CD4-positive, alpha-beta T cell treated with Interleukin-21 for 1 hour (primary cell): Measurements from ENCODE around the gene TAC4.

Experiments used
- DNase-seq: peaks from one replicate; pipeline ENCODE4 v3.0.0-alpha.2; 2020

TAC4 gene

DNA sequence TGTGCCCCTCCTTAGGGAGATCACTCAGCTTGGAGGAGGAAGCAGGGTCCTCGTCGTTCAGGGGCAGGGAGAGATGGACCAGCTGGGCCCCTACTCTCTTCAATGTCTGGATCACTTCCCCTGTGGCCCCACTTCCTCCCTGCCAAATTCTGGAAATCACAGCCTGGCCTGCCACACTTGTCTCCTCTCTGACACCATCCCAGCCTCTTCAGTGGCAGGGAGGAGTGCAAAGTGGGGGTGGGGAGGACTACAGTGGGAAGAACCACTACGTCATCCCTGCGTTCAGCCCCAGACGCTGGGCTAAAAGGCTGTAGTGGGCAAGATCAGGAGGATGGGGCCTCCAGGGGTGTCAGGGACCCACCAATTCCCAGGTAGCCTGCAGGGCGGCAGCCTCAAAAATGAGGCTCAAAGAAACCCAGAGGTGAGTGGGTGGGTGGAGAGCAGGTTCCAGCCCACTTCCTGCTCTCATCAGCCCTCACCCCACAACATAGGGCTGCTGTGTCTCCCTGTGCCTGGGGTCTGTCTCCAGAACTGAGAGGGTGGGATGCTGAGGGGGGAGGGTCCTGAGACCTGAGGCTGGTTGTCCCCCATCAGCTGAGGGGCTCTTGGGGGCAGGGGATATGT, 25.0 kb upstream of the TAC4 start:
- no peak for DNase-seq

DNA sequence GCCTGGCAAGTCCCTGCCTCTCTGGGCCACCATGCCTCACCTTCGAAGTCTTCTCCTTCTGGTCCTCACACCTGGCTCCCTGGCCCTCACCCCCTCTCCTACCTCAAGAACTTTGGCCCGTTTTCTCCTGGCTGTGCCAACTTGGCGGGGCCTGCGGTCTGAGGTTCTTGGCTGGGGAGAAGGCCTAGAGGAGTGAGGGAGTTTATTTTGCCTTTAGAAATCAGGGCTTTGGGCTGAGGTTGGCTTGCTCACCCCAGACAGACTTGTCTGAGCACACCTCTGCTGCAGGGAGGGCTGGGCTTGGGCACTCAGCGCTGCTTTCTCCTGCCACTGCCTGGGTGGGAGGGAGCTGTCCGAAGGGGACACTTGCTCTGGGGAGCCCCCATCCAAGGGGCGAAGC, 23.3 kb upstream of the TAC4 start:
- no peak for DNase-seq

DNA sequence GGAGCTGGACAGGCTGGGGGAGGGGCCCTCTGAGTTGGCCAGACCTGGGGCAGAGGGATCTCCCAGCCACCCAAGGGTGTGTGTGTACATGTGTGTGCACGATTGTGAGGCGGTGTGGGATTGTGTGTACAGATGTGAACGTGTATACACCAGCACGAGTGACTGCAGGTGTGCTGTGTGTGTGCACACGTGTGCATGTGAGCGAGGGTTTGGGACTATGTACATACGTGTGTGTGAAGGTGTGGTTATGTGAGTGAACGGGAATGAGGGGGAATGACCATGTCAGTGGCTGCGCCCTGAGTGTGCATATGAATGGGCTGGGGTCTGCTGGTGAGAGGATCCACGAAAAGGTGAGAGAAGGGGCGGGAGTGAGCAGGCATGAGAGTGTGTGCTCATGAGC, 22.4 kb upstream of the TAC4 start:
- DNase-seq: no peak

DNA sequence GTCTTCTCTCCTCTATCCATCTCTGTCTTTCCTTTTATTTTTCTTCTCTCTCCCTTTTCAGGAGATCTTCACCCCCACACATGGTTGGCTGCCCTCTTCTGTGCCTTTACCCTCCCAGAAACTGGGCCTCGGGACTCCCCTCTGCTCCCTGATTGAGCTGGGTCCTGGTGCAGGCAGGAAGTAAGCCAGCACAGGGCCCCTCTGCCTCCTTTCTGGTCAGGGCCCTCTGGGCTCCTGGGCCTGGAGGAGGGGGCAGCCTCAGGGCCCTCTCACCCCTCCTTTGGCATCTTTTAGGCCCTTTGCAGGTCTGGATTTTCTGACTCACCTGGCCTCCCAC, 21.1 kb upstream of the TAC4 start:
- no peak for DNase-seq

DNA sequence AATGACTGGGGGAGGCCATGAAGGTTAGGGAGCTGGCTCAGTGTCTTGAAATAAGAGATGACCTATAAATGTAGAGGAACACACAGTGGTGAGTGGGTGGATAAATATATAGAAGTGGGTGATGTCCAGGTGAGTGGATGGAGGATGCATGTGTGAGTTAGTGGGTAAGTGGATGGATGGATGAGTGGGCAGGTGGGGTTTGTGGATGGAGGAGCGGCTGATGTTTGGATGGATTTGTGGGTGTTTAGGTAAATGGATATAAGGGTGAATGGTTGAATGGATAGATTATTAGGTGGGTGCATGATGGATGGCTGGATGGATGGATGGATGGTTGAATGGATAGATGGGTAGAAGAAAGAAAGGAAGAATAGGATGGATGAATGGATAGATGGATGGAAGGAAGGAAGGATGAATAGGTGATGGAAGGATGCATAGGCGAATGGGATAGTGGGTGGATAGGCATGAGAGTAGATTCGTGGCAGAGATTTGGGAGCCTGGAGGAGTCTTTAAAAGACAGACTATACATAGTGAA, 19.1 kb upstream of the TAC4 start:
- no peak for DNase-seq

DNA sequence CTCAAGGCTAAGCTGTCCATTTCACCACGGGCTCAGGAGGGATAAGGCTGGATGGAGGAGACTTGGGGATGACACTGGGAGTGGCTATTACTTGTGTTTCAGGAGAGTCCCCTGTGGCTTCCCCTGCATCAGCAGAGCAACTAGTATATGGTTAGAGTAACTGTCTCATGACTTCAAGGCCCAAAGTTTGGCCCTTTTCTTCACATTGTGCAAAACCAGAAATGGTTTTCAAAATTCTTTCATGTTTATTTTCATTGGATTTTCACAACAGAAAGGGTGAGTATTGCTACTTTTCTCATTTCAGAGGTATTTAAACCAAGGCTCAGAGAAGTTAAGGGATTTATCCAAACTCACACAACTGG, 18.1 kb upstream of the TAC4 start:
- DNase-seq: no peak

DNA sequence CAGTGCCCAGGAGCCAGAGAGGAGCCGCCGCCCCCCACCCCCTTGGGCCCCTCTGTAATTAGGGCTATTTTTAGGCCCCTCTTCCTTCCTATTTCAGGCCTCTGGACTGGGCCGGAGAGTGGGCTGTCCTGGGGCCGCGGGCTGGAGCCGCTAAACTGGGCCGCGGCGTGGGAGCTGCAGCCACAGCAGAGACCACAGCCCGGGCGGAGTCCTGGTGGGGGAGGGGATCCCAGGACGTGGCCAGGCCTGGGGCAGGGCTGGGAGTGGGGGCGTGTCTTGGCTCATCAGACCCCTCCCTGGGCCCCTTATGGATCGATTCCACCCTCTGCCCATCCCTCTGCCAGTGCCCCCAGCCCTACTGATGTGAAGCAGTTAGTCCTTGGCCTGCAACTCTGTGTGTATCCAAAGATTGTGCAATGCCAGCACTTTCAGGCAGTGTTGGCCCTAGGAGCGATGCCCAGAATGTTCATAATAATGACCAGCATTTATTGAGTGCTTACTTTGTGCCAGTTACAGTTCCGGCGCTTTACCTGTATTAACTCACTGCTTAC, 15.0 kb upstream of the TAC4 start:
- DNase-seq: no peak

DNA sequence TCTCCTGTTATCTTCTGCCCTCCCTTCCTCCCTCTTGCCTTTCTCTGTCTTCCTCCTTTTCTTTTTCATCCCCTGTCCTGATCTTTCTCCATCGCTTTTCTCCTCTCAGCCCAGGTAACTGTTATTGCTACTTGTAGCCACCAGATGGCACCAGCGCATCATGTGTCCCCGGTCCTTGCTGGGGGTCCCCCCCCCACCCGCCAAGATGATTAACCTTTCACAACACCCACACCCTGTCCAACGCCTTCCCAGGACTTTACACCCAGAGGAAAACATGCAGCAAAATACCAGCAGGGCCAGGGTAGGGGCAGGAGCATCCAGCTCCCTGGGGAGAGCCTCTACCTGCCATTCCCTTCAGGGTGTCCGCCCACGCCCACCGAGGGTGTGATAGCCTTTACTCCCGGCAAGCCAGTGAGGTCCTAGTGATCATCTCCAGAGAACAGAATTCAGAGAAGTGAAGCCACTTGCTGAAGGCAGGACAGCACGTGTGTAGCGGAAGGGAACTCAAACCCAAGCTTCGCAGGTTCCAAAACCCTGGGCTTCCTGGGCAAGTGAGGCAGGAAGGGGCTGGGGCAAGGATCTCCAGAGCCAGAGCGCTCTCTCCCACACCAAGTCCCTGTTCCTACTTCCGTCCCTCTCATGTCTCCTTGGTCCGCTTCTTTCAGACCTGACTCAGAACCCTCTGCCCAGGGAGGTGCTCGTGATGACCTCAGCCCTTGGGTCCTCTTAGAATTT, 13.4 kb upstream of the TAC4 start:
- DNase-seq: peak; percentile 61

DNA sequence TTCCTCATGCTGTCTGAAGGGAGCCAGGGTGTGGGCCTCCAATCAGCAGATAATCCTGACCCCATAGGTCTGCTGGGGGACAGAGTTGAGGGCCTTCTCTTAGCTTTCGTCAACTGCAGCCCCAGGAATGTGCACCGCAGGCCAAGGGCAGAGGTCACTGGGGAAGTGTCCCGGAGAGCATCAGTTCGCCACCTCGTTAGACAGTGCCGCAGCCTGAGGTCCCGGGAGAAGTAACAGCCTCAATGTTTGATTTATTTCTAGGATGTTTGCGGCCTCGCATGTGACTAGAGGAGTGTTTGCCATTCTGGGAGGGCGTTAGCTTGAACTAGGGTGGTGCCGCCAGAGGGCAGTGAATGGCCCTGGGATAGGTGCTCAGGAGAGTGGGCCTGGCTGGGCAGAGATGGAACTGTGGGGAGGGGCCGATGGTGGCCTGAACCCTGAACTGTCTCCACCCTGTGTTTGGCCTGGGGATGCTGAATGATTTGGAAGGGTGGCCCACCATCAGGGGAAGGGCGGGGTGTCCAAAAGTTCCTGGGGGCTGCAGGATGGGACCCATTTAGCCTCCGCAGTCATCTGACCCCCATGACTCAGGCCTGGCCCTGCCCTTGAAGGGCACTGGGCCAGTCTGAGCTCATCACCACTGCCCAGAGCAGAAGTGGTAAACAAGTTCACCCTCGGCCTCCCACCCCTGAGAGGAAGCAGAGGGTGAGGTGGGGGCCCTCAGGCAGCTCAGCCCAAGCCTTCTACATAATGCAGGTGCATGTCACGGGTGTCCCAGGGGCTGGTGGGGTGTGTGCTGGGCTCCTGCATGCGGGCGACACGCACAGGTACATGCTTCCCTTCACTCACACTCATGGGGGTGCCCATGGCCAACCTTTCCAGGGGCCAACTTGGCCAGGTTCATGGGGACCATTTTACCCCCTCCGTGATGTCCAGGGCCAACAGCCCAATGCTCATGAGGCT, 12.4 kb upstream of the TAC4 start:
- no peak for DNase-seq

DNA sequence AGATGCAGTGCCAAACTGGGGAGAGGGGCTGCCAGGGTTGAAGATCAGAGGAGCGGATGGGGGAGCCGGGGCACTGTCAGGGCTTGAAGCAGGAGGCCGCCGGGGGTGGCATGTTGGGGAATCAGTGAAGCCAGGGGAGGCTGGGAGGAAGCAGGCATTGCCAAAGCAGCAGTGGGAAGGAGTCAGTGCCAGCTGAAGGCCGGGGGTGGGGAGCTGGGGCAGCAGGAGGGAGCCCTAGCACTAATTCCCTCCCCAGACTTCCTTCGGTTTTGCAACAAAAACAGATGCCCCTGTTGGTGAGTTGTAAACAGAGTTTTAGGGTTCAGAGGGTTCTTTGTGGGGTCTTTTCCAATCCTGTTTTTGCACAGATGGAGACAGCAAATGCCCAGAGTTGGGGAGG, 10.9 kb upstream of the TAC4 start:
- no peak for DNase-seq

DNA sequence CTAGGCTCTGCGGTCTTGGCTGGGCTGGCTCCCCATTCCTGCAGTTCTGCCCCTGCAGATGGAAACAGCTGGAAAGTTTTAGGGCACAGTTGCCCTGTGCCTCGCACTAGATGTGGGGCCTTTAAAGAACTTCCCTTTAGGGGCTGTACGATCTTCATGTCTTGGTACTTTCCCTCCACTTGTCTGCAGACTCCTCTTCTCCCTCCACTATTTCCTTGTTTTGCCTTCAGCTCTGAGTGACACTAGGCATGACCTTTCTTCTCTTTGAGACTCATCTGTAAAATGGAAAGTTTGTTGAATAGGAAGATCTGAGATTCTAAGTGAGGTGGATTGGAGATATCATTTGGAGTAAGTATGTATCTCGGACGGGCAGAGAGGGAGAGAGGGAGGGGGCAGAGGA, 6.3 kb upstream of the TAC4 start:
- no peak for DNase-seq

DNA sequence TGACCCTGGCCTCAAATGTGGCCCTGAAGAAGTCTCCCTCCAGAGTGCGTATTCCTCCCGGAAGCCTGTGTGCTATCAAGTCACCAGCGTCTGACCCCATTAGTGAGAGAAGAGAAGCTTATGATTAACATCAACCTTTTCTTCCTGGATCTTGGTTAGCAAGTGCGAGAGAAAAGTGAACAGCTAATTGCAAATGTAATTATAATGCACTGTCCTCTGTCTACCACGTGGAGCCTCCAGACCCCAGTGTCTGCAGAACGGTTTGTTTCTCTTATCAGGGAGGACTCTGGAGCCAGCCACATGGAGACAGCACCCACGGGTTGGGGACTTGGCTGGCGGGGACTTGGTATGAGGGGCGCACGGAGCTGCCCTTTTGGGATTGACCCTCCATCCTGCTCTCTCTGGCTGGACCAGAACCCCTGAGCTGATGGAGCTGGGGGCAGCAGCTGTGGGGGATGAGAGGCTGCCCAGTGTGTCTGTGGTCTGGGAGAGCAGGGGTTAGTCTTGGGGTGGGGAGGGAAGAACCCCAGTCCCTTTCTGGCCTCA, 5.7 kb upstream of the TAC4 start:
- no peak for DNase-seq

DNA sequence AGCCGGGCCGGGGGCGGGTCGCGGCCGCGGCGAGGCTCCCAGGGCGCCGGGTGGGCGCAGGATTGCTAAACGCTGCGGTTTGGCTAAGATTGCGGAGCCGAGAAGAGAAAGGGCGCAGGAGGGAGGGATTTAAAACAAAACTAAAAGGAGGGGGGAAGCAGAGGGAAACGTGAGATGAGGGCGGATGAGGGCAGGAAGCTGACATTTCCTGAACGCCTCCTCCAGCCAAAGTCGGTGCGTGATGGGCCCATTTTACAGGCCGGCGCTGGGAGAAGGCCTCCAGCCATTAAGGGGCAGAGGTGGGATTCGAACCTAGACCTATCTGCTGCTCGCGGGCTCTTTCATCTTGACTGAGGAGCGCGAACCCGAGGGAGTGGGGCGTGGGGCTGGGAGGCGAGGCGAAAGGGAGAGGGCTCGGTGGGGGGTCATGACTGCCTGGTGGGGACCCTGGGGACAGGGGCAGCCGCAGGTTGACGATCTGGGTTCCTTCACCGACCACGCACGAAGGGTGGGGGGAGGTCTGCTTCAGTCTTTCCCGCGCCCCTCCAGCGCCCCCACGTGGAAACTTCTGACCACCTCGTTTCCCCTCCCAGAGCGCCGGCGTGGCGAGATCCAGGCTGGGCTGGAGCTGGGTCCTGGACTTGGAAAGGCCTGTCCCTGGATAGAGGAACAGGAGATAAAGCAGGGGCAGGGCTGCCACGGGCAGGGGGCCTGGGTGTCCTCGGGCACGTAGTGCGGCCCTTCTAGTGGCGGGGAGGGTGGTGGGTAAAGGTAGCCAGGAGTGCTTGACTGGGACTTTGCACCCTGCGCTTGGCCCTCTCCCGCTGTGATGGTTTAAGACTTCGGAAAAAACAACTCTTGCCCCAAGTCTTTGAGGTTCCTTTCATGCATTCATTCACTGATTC, 3.8 kb upstream of the TAC4 start:
- DNase-seq: peak; percentile 70

DNA sequence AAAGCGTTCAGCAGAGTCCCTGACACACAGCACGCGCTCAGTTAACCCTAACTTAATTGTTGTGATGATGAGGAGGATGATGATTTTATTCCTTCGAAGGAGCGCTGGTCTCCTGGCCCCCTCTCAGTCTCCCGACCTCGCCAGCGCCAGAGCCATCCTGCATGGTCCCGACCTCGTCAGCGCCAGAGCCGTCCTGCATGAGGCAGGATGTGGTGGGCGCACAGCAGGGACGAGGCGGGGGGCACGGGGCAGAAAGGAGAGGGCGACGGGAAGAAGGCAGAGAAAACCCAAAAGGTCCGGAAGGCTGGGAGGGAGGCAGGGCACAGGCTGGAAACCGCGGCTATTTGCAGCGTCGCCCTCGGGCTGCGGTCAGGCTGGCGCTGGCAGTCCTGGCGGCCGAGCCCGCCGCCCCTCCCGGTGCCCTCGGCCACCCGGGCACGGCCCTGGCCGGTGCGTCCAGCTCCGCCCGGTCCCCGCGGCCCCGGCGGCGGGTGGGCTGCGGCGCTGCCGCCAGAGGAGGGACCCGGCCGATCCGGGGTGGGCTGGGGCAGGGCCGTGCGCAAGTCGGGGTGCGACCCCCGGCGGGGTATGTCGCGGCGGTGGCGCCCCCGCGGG, 3.0 kb upstream of the TAC4 start:
- peak; percentile 14 for DNase-seq

DNA sequence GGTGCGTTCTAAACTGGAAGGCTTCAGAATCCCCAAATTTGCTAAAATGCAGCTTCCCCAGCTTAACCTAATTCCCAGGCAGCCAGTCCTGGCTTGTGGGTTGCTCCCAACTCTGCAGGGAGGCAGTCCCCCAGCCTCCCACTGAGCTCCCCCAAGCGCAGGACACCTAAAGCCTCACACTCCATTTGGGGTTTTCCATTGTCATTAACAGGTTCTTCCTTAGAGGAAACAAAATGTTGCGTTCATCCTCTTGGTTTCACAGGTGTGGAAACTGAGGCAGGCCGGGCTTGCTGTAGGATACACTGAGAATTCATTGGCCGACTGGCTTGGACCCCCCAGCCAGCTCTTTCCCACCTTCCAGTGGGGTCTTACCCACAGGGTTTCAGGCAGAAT, 2.3 kb upstream of the TAC4 start:
- DNase-seq: no peak

DNA sequence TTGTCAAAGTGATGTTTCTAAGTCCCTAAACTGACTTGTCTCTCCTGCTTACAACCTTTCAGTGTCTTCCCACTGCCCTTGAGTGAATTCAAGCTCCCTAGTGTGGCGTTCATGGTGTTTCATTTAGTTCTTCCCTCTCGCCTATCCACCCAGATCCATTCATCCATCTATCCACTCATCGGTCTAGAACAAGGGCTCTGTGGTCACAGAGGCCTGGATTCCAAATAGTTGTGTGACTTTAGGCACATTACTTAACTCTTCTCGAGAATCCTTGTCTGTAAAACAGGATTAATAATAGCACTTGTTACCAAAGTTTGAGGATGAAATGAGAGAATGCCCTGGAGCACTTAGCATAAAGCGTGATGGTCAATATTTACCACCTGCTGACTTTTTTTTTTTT, 870 bp upstream of the TAC4 start:
- no peak for DNase-seq

DNA sequence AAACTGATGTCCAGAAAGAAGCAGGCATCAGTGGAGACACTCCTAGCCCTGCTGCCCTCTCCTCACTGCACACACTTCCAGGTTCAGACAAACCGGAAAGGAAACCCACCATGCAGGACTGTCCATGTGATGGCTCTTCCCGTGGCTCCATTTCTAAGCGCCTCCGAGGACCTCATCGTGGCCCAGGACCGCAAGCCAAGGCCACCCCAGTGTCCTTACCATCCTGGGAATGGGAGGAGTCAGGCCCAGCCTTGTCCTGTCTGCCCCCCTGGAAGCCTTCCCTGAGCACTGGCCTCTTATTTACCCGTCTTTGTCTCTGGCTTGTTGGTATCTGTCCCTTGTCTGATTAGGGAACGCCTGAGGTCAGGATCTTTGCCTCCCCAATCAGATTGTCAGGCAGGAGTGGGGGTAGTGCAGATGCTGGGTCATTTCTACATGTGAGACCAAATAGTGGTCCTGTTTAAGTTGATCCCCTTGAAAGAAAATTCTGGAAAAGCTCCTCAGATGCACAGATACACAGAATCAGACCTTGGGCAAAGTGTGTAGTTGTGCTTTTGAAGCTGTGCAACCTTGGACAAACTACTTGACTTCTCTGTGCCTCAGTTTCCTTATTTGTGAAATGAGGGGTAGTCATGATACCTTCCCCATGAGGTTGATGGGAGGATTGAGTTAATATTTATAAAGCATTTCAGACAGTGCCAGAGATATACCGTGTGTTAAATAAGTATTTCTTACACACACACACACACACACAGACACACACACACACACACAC, 744 bp downstream of the TAC4 start:
- DNase-seq: no peak

DNA sequence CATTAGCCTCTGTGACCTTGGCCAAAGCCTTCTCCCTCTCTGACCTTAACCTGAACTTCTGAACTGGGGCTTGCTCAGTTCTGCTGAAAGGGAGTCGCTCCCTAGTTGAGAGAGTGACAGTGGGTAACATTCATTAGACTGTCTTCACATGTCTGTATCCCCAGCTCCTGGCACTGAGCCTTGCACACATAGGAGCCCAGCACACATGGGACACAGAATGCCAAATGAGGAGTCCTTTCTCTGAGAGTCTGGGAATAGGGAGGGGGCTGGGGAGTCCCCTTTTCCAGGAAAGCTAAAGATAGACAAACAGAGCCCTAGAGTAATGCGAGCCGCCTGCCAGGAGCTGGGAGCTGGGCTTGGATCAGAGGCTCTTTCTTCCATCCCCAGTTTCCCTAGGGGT, 2.5 kb downstream of the TAC4 start:
- DNase-seq: no peak

DNA sequence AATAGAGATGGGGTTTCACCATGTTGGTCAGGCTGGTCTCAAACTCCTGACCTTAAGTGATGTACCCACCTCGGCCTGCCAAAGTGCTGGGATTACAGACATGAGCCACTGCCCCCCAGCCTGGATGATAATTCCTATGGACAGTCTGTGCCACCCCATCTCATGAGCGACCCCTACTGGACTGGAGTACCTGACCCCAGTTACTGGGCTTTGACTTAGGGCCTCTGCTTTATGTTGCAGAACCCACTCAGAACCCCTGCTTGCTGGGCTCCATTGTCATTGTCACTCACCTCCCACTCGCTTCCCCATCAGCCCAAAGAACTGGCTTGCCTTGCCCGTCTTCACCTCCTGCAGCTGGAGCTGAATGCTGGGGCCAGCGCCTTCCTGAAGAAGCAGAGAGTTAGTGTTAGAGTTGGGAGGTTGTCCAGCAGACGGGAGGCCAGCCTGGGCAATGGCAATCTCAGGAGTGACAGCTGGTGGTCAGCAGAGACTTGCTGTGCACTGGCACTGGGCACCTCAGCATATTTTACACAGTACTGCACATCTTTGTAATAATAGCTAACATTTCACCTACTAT, 4.0 kb downstream of the TAC4 start:
- DNase-seq: peak; percentile 37

DNA sequence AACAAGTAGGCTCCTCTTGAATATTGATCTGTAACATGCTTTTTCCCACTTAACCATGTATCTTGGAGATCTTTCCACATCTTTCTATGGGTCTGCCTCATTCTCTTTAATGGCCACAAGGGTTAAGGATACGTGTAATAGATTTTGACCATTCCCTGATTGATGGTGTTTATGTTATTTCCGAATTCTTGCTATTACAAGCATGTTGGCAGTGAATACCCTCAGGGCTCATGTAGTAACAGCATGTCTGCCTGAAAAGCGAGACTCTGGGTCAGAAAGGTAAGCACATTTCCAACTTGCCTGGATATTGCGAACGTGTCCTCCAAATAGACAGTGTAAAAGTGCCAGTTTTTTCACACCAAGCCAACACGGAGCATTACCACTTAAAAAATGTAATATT, 5.0 kb downstream of the TAC4 start:
- no peak for DNase-seq
